Non-pigmented ciliary epithelial cell (primary cell): ENCODE measurements around the gene CAMK2A.

Source experiments
- DNase-seq: peaks from one replicate; pipeline ENCODE4 v3.0.0-alpha.2; 2010; ENCODE audit warnings: low read depth

The CAMK2A gene

DNA sequence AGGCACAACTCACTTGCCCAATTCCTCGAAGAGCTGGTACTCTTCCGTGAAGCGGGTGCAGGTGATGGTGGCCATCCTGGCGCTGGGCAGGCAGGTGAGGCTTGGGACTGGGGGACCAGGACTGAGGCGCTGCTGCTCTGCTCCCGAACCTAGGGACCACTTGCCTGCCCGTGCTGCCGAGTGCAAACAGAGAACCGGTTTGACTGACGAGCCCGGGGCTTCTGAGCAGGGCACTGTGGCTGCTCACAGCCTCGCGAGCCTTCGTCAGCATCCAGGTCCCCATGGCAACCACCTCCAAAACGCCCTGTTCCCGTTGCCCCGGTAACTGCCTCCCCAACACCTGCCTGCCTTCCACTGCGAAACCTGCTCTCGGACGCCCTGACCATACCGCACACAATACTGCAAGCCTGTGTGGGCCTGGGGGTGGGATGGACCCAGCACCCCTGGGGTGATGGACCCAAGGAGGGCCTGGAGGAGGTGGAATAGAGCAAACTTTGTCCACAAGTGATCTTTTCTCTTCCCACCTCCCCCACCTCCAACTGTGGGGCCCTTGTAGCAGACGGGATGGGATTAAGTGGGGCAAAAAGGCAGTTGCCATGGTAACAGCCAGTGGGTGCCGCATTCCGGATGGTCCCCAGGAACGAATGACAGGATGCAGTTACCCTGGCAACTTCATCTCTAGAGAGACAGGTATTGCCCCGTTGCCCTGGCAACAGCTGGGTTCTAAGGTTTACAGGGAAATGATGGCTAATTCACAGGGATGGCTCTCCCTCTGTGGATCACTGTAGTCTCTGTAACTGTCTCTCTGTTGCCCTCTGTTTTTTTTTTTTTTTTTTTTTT, at the start of gene CAMK2A:
CAMK2A (minus strand) TSS at position 223 of the 840 bp plus-strand sequence; CDS start at position 75, 148 bp downstream.
- DNase-seq = no peak

DNA sequence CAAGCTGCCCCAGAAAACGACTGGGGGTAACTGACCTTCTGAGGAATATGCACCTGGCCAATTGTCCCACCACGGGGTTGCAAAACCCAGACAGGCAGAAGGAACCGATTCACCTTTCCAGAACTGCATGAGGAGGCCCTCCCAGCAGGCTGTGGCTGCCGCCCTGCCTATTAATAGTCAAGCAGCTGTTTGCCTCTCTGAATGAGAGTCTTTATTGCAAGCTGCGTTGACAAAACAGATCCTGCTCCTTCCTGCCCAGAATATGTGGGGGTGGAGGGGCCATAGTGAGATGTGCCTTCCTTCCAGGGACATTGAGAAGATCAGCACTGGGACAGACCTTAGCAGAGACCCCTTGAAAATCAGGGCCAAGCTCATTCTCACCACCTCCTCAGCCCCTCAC, 49.6 kb upstream of the CAMK2A start:
- no peak for DNase-seq

DNA sequence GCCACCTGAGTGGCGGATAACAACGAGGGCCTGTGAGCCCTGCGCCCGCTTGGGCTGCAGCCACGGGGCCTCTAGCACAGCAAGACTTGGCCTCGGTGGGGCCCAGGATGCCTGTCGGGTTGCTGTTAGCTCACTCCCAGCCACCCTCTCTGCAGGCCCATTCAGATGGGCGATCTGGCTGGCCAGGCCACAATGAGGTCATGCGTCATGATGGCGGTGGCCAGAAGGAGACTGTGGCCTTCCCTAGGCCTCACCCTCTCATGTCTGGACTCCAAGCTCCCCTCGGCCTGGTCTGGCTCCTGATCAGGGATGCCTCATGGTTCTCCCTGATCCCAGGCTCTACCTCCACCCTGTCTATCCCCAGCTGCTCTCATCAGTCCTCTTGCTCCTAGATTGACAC, 49.0 kb upstream of the CAMK2A start:
- DNase-seq = no peak

DNA sequence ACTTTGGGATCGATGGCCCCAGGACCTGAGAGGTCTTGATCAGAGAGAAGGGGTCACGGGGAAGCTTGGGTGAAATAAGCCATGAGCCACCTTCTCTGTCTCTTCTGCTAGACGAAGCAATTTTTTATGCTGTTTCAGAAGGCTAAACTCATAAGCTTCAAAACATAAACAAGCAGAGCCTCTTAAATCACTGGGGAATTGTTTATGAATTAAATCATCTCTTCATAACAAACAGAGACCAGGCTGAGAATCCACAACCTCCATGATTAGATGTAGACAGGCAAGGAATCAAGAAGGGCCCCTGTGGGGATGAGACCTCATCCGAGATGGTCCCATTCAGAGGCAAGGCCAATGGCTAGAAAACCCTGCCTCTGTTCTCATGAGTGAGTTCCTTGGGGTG, 46.2 kb upstream of the CAMK2A start:
- DNase-seq = no peak

DNA sequence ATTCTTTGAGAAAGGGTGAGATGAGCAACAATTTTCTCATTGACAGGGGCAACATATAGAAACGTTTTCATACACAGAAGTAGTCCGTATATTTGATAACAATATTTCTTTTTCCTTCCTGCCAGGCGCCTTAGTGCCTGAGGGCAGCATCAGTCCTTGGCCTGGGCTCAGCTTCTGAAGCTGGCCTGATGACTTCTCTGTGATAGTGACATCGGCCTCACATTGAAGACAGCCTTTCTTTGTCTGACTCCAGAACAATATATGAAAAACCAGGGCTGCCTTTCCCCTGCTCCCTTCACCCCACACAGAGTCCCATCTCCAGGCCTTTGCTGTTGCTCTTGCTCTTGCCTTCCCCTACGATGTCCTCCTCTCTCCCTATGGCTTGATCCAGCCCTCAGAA, 43.8 kb upstream of the CAMK2A start:
- no peak for DNase-seq

DNA sequence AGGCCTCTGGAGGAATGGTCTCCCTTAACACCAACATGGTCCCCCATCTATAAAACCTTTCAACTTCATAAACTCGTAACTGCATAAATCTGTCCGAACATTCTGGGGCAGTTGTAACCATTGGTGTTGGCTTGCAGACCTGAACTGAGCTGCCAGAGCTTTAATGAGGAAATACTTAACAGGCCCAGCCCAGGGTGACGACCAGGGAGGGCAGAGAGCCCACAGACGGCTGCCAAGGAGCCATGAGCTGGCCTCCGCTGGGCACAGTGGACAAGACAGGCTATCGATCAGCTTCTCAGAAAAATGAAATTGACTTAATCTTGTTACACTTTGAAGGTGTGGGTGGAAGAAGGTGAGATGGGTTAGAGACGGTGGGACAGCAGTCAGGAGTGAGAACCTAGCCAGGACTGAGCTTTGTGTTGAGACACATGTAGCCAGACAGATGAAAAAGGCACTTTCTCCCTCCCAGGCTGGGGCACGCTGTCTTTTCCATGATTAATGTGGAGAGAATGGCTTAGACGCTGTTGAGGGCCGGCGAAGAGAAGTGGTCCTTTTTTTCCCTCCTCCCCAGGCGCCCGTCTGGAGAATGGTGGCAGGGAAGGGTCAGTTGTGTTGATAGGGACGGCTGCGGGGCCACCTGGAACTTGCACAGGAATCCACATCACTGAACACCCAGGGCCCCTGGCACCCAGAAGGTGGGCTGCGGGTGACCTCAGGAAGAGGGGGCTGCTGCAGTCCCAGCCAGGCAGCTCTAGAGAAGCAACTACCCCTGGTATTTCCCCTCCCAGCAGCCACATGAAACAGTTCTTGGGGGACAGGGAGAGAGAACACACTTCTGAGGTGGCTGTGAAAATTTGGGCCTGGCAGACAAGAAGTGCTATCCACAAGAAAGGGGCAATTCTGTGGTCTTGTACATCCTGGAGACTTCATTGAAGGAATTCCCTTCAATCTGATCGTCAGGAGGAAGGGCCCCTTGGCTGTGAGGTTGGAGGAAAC, 40.6 kb upstream of the CAMK2A start:
- DNase-seq = no peak

DNA sequence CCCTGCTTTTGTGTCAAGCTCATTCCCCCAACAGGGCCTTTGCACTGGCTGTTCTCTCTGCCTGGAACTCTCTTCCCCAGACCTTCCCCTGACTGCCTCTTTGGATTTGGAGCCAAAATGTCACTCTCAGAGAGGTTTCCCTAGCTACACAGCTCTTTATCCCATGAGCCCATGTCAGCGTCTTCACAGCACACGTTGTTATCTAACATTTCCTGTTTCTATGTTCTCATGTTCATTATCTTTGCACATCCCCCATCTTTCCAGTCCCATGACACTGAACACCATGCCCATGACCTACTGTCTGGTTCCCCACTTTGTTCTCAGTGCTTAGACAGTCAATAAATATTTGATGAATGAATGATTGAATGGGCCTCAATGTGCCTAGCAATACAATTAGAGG, 39.5 kb upstream of the CAMK2A start:
- no peak for DNase-seq

DNA sequence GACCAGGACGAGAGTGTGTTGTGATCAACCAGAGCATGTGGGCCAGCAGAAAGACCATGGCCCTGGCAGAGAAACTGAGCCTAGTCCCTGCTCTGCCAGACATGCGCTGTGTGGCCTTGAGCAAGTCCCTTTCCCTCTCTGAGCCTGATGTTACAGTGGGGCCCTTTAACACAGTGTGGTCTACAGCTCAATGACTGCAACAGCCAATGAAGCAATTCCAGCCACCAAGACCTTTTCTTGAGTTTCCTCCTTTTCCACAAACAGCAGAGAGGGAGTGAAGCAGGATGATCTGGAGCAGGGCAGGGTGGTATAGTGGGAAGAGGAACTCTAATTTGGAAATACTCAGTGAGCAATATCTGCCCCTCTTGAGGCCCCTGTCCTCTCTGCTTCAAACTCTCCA, 38.9 kb upstream of the CAMK2A start:
- no peak for DNase-seq

DNA sequence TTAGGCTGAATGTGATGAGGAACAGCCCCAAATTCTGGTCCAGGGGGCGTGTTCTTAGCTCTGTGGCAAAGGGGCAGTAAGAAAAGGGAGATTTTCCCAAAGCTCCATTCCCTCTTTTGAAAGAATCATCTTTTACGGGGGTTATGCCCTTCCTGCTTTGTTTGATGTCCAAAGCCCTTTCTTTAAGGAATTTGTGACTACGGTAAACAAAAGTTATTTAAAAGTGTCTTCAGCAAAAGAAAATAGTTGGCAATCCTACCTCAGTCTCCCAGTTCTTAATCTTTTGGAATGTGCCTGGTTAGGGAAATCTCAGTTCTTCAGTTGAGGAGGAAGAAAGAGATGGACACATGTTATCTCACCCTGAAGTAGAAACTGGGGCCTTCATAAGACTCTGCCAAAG, 37.6 kb upstream of the CAMK2A start:
- DNase-seq = no peak

DNA sequence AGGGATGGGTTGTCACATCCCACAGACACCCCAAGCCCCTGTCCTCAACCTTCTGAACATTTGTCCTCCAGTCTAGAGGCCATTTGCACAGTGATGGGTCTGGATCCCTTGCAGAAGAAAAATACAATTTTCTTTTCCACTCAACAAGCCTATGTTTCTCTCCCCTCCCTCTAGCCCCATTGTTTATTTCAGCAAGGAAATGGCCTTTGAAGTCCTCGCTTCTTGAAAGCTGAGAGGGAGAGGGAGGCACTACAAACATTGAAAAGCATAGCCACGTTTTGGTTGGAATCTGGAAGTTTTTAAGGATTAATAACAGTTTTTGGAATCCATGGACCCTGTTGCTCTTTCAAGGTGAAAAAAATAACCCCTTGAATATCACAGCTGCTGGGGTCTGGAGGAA, 37.1 kb upstream of the CAMK2A start:
- no peak for DNase-seq

DNA sequence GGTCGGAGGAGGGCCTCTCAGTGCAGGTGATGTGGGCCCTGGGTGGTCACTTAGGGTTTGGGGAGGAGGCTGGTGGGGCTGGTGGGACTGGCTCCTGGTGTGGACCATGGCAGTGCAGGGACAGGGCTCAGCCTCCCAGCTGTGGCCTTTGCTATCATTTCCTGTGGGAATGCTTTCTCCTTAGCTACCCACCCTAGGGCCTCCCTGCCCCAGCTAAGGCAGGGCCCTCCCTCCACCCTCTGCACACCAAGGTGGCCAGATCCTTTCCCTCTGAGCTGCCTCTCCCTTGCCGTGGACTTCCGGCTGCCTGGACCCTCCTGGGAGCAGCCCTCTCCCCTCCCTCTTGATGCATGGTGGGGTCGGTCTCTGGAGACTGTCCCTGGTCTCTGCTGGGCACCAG, 35.9 kb upstream of the CAMK2A start:
- no peak for DNase-seq

DNA sequence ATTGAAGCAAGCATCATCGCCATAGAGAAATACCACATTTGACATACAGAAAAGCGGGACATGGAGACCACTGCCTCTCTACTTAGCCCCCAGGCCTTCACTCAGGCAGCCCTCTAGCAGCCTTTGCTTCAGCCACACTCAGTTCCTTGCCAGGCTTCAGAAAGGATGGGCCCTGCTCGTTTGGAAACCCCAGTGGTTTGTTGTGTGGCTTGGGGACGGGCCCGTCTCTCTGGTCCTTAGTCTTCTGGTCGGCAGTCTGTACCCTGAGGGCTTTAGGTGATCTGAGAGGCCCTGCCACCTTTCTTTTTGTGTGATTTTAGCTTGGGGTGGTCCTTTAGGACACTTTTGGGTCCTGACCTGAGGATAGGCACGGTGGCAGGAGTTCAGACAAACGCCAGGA, 34.2 kb upstream of the CAMK2A start:
- no peak for DNase-seq

DNA sequence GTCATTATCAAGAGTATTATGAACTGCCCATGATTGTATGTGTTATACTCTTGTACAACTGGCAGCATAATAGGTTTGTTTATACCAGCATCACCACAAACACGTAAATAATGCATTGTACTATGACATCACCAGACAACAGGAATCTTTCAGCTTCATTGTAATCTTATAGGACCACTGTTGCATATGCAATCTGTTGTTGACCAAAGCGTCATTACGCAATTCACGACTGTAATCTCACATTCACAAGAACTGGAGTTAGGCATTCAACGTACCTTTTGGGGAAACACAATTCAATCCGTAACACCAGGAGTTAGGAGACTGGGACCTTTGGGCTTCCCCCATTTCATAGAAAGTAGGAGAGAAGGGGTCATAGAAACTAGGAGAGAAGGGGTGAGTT, 33.5 kb upstream of the CAMK2A start:
- DNase-seq = no peak

DNA sequence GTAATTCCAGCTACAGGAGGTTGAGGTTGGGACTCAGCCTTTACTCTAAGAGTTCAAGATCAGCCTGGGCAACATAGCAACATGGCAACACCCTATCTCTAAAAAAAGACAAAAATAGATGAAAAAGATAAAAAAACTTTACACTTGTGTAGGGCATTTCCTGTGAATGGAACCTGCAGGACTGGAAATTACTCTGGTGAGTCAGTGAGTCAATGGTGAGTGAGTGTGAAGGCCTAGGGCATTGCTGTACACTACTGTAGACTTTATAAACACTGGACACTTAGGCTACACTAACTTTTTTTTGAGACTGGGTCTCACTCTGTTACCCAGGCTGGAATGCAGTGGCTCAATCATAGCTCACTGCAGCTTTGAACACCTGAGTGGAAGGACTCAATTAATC, 32.6 kb upstream of the CAMK2A start:
- DNase-seq = no peak

DNA sequence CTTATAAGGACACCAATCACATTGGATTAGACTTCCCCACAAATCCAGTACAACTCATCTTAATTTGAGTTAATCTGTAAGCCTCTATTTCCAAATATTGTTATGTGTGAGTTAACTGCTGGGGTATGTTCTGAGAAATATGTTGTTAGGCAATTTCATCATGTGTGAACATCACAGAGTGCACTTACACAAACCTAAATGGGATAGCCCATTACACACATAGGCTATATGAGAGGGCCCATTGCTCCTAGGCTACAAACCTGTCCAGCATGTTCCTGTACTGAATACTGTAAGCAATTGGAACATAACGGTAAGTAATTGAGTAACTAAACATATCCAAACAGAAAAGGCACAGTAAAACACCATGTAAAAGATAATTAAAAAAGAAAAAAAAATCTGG, 32.2 kb upstream of the CAMK2A start:
- no peak for DNase-seq

DNA sequence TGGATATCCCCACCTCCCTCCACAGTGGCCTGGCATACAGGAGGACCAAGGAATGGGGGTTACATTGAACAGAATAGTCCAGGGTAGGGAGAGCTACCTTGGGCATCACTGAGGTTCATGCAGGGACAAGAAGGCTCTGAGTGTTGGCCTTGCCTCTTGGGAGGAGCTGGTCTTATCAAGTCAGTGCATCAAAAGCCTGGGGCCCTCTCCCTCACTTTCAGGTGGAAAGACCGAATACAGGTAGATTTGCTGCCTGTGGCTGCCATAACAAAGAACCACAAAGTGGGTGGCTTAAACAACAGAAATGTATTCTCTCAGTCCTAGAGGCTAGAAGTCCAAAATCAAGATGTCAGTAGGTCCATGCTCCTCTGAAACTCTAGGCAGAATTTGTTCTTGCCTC, 31.6 kb upstream of the CAMK2A start:
- DNase-seq = no peak

DNA sequence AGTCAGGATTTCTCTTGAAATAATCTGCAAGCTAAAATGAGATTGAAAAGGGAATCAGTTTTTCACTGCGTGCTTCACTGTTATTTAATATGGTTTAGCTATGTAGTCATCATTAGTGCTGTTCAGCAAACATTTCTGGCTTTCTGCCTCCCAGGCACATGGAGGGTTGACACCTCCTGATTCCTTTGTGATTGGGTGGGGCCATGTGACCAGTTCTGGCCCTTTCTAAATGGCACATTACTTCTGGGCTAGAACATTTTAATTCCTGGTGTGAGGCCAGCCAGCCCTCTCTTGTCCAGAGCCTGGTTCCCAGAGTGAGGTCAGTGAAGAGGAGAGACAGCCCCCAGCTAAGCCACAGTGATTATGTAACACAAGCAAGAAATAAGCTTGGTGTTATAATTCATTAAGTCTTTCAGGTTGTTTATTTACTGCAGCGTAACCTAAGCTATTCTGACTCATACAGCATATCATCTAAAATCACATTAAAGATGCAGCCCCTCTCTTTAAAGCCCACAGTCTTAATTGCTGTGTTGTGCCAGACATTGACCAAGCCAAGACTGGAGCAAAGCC, 30.6 kb upstream of the CAMK2A start:
- DNase-seq = no peak

DNA sequence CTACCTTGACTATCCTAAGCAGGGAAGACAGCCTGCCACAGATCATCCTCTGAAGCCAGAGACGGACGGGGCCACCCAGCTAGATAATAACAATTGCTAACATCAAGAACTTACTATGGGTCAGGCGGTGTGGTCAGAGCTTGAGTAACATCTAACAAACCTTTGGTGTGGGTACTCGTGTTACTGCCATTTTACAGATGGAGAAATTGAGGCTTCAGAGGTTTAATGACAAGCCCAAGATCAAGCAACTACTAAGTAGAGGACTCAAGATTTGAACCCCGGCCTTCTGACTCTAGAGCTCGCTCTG, 29.9 kb upstream of the CAMK2A start:
- DNase-seq = no peak

DNA sequence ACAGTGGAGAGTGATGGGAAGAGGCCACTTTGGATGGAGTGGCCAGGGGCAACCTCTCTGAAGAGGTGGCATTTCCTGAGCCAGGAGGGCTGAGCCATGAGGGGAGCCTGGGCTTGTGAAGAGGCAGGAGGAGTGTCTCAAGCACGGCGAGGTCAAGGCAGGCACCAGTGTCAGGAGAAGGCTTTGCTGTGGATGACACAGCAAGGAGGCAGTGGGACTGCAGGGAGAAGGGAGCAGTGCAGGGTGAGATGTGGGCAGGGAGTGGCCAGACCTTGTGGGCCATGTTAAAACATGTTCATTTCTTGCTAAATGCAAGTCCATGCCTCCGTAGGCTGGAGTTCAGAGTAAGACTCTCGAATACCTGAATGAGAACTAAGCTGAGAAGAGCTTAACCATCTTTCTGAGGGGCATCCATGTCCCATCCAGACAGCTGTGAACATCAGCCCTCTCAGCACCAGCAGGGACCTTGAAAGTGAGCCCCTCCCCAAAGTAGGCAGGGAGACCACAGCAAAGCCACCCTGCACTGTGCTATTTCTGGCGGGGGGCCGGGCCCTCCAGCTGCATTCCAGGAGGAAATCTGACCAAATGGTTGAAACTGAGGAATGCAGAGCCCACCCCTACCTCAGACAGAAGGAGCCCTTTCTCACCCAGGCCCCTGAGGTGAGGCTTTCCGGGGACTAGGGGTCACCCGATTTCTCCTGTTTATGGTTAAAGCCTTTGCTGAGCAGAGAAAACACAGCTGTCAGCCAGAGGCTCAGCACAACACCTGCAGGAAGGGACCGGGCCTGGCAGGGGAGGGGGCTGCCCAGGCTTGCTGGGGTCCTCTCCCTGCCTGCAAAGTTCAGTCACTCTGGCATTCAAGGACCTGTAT, 29.3 kb upstream of the CAMK2A start:
- no peak for DNase-seq

DNA sequence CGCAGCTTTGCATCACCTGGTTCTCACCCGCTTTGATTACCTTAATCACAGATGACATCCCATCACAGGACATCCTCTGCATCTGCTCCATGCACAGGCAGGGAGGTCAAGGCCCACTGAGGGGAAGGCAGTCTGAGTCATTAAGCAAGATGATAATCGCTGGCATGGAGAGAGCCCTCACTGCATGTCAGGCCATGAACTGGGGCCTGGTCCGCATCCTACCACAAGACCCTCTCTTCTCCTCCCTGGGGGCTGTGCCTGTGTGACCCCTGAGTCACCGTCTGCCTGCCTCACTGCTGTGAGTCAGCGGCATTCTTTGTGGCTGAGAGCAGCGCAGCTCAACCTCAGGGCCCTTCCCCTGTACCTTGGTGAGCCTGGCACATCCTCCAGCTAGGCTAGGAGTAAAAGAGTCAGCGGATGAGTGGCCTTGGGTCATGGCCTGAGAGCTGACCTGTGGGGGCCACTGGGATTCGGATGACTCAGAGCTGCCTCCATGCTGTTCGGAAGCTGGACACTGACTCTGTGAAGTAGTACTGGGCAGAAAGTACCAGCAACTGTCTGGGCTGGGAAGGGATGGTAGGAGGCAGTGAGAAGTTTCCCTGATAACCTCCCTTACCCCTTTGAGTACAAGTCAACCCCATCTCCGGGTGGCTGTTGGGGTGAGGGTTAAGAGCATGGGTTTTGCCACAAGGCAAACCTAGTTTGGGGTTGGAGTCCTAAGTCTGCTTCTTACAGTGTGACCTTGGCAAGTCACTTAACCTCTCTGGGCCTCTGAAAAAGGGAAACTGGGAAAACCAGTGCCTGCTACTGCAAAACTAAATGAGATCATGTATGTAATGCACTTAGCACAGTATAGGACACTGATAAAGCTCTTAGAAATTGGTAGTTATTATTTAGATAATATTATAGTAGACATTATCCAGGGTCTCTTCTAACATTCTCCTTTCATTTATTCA, 27.8 kb upstream of the CAMK2A start:
- DNase-seq = peak; percentile 68

DNA sequence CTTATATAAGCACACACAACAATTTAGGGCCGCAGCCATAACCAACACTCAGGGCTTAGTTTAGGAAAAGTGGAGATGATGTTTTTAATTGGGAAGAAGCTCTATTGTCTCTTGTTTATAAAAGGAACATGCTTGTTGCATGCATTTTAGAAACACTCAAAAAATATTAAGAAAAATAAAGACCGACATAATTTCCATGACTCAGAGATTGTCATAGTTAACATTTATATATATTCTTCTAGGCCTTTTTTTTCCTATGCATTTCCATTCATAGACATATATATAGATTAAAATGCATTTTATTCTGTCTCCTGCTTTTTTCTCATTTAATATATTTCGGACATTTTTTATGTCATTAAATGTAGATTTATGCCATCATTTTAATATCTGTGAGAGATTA, 26.7 kb upstream of the CAMK2A start:
- no peak for DNase-seq
